ENCODE data around the gene IGSF21.
"Not testable (repeated sequence)": the region's sequence is repeated elsewhere in the genome, so short reads cannot be mapped to it uniquely, and the experiment has no call there.

The IGSF21 gene

GRCh38 chr1:18354612-18355011 lies 247.0 kb downstream of the IGSF21 start:
- DNase-seq (ENCODE audit: low read depth), result no peak
- TF ChIP-seq CTCF (IDR thresholded peaks at IDR 0.05; ENCODE audit: insufficient read depth, low read depth, low read length, missing control alignments), result no peak
- H3K4me3 ChIP-seq (ENCODE audit: low read depth, low read length), result no peak overlapping the region

- TF ChIP-seq CTCF (IDR thresholded peaks at IDR 0.05; ENCODE audit: insufficient read depth, low read depth, low read length, missing control alignments), result no peak
Observed at GRCh38 chr1:18357622-18358230, 250.1 kb downstream of the IGSF21 start.

GRCh38 chr1:18358600-18358999 lies 251.0 kb downstream of the IGSF21 start:
- no peak for DNase-seq (ENCODE audit: low read depth)
- TF ChIP-seq CTCF (IDR thresholded peaks at IDR 0.05; ENCODE audit: insufficient read depth, low read depth, low read length, missing control alignments), result no peak
- H3K4me3 ChIP-seq (ENCODE audit: low read depth, low read length), result no peak overlapping the region

More at GRCh38 chr1:18357622-18358230, 250.1 kb downstream of the IGSF21 start:
- DNase-seq (ENCODE audit: low read depth), result no peak
- no peak overlapping the region for H3K4me3 ChIP-seq (ENCODE audit: low read depth, low read length)

GRCh38 chr1:18360251-18360650 lies 252.7 kb downstream of the IGSF21 start:
- DNase-seq (ENCODE audit: low read depth), result no peak
- no peak for TF ChIP-seq CTCF (IDR thresholded peaks at IDR 0.05; ENCODE audit: insufficient read depth, low read depth, low read length, missing control alignments)
- no peak overlapping the region for H3K4me3 ChIP-seq (ENCODE audit: low read depth, low read length)

- no peak for TF ChIP-seq CTCF (IDR thresholded peaks at IDR 0.05; ENCODE audit: insufficient read depth, low read depth, low read length, missing control alignments)
- H3K4me3 ChIP-seq (ENCODE audit: low read depth, low read length), result no peak overlapping the region
- no peak for DNase-seq (ENCODE audit: low read depth)
Observed at GRCh38 chr1:18362150-18362549, 254.6 kb downstream of the IGSF21 start.

GRCh38 chr1:18363436-18363835 lies 255.8 kb downstream of the IGSF21 start:
- TF ChIP-seq CTCF (IDR thresholded peaks at IDR 0.05; ENCODE audit: insufficient read depth, low read depth, low read length, missing control alignments), result no peak
- H3K4me3 ChIP-seq (ENCODE audit: low read depth, low read length), result no peak overlapping the region
- no peak for DNase-seq (ENCODE audit: low read depth)

- TF ChIP-seq CTCF (IDR thresholded peaks at IDR 0.05; ENCODE audit: insufficient read depth, low read depth, low read length, missing control alignments), result peak; percentile 3
- H3K4me3 ChIP-seq (ENCODE audit: low read depth, low read length), result no peak overlapping the region
- DNase-seq (ENCODE audit: low read depth), result no peak
Observed at GRCh38 chr1:18365099-18365705, 257.6 kb downstream of the IGSF21 start.

- DNase-seq (ENCODE audit: low read depth); H3K4me3 ChIP-seq (ENCODE audit: low read depth, low read length): not testable (repeated sequence)
Observed at GRCh38 chr1:18372505-18372904, 264.9 kb downstream of the IGSF21 start.

Measured in GM12865 (cell line).